CD4-positive, alpha-beta T cell treated with Interleukin-17A for 1 hour (primary cell): ENCODE results near the gene TTC1.
"Not testable (repeated sequence)": the region's sequence is repeated elsewhere in the genome, so short reads cannot be mapped to it uniquely, and the experiment has no call there.

Experiments used
- DNase-seq: peaks from one replicate; pipeline ENCODE4 v3.0.0-alpha.2; 2020

Gene TTC1

DNA sequence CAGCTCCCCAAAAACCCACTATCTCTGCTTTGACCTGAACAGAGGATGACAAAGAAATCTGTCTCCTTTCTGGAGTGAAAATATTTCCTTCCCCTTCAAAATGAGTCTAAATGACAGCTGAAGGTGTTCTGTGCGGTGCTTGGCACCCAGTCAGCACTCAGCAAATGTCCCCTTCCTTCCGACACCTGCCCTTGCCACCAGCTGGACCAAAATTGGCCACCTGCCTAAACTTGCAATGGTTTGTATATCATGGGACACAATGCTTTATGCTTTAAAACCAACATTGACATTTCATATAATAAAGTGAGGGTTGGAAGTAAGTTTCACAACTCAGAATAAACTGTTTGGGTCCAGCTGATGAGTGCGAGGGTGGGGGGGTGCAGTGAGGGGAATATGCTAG, 7.5 kb upstream of the TTC1 start:
- no peak for DNase-seq

- no peak for DNase-seq
These were observed 1.4 kb upstream of the TTC1 start for GRCh38 chr5:160007514-160007913.

GRCh38 chr5:160008529-160008876, 436 bp upstream of the TTC1 start:
- DNase-seq: not testable (repeated sequence)

DNA sequence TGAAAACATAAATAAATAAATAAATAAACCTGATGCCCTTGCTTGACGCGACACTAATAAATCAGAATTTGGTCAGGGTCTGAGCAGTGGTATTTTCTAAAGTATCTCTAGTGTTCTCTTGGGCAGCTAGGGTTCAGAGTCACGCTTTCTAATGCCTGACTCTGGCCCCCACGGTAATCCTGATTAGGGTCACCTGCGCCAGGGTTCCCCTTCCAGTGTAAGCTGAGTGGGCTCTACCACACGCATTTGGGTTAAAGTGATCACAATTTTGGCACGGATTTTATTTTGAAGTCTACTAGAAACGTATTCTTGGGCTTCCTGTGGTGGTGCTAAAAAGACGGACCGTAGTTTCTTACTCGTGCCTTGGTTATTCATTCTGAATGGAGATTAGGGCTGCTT, 651 bp downstream of the TTC1 start:
- no peak for DNase-seq

DNA sequence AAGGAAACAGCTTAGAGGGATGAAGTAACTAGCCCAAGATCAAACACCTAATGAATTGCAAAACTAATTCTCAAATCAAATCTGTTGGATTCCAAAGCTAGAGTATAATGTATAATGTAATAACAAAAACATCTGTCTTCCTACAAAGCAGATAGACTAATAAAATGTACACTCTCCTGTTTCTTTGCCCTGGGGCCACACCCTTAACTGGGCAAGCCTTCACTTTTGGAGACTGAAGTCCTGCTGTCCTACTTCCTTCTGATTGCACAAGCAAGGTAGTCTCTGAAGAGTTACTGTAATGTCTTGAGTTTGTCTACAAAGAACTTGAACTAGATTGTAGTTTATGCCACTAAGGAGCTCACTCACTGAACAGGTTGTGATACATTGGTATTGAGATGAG, 2.5 kb downstream of the TTC1 start:
- no peak for DNase-seq

- DNase-seq: not testable (repeated sequence)
These were observed 5.3 kb downstream of the TTC1 start for GRCh38 chr5:160014197-160014596.

DNA sequence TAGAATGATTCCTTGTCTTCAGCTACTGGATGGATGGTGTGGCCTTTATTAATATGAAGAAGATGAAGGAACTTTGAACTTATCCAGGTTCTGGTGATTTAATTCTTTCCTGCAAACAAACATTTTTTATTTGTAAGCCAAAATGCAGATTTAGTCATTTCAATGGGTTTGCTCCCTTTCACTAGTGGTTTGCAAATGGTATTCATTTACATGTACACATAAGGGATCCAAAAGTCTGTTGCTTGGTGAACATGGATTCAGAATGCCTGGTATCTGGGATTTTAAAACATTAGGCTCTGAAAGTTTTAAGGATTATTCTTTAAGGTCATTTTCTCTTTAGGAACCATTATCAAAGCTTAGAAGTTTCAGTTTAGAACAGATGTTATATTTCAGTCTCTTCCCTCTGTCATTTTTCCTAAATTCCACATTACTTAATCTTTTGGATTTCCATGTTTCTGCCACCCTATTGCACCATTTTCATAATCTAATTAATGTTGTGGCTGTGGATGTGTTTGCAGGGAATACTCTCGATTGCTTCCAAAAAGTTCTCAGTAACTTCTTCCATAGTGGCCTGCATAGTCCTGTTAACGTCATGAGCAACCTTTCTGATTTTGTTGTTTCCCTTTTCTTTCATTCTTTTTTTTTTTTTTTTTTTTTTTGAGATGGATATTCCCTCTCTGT, 10.1 kb downstream of the TTC1 start:
- DNase-seq: no peak

GRCh38 chr5:160020266-160020770, 11.4 kb downstream of the TTC1 start:
- DNase-seq: peak; percentile 14

- peak; percentile 33 for DNase-seq
These were observed 12.0 kb downstream of the TTC1 start for GRCh38 chr5:160020964-160021363.

DNA sequence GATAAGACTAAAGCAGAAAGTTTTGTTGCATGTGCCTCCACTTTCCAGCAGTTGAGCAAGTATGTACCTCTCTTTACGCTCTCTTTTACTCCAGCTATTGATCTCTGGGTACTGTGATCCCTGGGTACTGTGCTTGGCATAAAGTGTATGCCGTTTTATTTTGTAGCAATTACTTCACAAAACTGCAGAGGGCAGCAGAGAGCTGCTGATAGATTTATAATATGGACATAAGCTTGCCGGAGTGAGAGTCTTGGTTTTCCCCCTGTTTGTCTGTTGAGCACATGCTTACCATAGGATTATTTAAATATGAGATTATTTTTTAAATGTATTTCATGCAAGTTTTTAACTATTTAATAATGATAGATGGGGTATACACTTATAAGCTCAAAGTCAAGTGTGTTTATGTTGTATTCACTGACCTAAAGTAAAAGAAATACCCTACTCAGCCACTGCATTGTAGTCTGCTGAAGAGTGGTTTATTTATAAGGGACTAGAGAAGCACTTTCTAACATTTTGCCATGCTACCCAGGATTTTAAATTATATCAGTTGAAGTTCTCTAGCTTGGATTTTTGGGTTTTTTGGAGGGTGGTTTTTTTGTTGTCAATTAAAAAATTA, 13.0 kb downstream of the TTC1 start:
- peak; percentile 82 for DNase-seq

GRCh38 chr5:160023007-160023907, 14.3 kb downstream of the TTC1 start:
- DNase-seq: no peak

- DNase-seq: no peak
These were observed 15.1 kb downstream of the TTC1 start for GRCh38 chr5:160023908-160024630.

- DNase-seq: no peak
These were observed 20.1 kb downstream of the TTC1 start for GRCh38 chr5:160029004-160029403.

GRCh38 chr5:160029540-160030139, 20.7 kb downstream of the TTC1 start:
- DNase-seq: no peak

DNA sequence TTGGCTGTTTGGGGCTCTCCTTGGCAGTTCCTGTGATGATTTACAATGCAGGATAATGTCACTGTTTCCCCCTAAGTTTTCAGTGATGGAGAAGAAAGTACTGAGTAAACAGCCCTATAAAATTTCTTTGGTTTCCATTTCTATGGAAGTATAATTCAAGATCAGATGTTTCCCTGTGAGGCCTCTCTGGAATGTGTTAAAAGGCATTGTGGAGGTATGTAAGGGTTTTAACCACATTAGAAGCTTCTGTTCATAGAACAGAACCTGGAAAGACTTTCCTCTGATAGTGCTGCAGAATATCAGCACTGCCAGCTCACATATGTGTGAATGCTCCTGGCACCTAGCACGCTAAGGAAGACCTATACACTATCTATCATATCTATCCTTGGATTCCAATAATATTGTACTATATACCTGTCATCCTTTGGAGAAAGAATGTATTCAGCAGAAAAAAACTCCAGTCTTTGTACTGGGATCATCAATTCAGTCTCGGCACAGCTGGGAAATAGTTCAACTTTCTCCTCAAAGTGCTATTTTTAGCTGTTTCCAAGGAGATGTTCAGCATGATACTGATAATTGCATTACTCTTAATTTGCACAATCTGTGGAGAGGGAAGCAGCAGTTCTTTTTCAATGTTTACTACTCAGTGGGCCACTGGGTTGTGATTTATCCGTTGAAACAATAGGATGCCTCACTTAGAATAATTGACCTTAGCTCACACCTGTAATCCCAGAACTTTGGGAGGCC, 21.9 kb downstream of the TTC1 start:
- DNase-seq: no peak

DNA sequence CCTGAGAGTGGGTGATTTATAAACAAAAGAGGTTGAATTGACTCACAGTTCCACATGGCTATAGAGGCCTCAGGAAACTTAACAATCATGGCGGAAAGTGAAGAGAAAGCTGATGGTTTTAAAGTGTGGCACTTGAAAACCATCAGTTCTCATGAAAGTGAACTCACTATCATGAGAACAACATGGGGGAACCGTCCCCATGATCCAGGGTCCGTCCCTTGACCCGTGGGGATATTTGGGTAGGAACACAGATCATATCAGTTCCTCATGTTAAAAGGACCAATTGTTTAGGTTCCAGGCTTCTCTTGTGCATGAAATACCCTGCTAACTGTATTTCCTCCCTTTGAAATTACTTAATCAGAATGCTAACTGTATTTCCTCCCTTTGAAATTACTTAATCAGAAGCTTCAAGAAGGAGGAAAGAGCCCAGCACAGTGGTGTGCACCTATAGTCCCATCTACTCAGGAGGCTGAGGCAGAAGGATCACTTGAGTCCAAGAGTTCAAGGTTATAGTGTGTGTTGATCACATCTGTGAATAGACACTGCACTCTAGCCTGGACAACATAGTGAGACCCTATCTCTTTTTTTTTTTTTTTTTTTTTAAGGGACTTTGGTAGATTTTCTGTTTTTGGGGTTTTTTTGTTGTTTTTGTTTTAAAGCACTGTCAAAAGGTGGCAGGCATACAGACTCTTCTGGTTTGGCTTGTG, 24.8 kb downstream of the TTC1 start:
- no peak for DNase-seq

GRCh38 chr5:160036243-160036642, 27.3 kb downstream of the TTC1 start:
- DNase-seq: no peak

DNA sequence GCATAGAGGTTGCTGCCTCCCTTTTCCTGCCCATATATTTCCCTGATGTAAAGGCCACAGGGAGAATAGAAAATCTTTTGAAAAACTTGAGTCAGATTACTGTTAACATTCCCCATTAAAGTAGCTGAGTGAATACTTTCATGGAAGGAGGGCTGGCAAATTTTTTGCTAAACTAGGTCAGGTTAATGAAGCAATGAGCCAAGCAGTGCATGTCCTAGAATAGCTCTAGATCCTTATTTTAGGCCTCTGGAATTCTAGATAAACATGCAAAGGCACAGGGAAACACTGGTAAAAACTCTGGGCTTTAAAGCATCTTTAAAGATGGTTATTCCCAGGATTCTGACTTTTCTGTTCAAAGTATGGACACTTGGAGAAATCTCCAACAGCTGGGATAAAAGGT, 27.9 kb downstream of the TTC1 start:
- no peak for DNase-seq

DNA sequence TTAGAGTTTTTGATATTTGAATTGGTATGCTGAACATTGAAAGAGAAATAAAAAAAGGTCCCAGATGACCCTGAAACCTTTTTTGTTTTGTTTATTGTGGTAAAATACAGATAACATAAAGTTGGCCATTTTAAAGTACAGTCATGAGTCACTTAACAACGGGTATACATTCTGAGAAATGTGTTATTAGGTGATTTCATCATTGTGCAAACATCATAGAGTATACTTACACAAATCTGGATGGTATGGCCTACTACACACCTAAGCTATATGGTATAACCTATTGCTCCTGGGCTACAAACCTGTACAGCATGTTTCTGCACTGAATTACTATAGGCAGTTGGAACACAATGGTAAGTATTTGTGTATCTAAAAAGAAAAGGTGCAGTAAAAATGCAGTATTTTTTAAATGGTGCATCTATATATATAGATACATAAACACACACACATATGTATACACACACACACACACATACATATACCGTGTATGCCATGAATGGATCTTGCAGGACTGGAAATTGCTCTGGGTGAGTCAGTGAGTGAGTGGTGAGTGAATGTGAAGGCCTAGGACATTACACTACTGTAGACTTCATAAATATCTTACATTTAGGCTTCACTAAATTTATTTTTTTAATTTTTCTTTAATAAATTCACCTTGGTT, 31.0 kb downstream of the TTC1 start:
- DNase-seq: no peak

DNA sequence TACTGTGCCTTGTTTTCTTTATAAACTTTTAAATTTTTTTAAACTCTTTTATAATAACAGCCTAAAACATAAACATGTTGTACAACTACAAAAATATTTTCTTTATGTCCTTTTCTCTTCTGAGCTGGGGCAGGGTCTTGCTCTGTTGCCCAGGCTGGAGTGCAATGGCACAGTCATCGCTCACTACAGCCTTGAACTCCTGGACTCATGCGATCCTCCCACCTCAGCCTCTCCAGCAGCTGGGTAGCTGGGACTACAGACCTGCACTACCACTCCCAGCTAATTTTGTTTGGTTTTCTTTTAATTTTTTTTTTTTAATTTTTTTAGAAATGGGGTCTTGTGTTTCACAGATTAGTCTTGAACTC, 31.5 kb downstream of the TTC1 start:
- DNase-seq: no peak

- DNase-seq: no peak
These were observed 33.7 kb downstream of the TTC1 start for GRCh38 chr5:160042671-160043070.
